K562 (cell line): ENCODE measurements around the gene CXCR5. TPM values are rescaled to one million over a fixed set of nuclear protein-coding genes. Genes with fewer than 3 reads are reported as not detected.

Experiments used
- ATAC-seq: fragments of 200-7000 bp; cut with Tn5 transposase; 3 replicates; pipeline ENCODE4 v1.9.1; 2020; ENCODE audit warnings: moderate library complexity
- BruUV-seq: library from RNA; stranded (reverse); fragments of 400-500 nt; replicated peaks from 2 replicates; lab custom pipeline; 2021; lab: Mats Ljungman, UMichigan
- CTCF ChIA-PET: fragments of 300-600 bp; formaldehyde crosslinking; extraction: SDS; loops from one replicate; lab custom pipeline; 2021; ENCODE audit warnings: low intra/inter-chr PET ratio; lab: Yijun Ruan, JAX
- POLR2A ChIA-PET: fragments of 300-600, 350-650 bp; sonication (Branson Sonifier 250); formaldehyde crosslinking; extraction: SDS; loops from one replicate; lab custom pipeline; 2021; ENCODE audit warnings: antibody characterized with exemption, inconsistent platforms; lab: Yijun Ruan, JAX
- DNase-seq, 4 experiments: peaks; one replicate each; pipeline versions ENCODE4 v3.0.0 to v3.0.0-alpha.2; 2011 to 2018; ENCODE audit warnings: low spot score in 3 of 4, mixed read lengths in 3 of 4; ENCODE audit errors: extremely low read depth in 1 of 4
- FAIRE-seq: peaks from 2 replicates; lab custom pipeline; 2011; peaks lifted over from hg19 to GRCh38; lab: Jason Lieb, UNC
- H2AFZ ChIP-seq: 2 replicates; pipeline ENCODE4 v1.6.0; 2011; ENCODE audit warnings: low read depth, low read length, control low read depth, inconsistent platforms
- H3K27ac ChIP-seq: fragments of 200-600 bp; 3 replicates; pipeline ENCODE4 v1.8.0; 2011; ENCODE audit warnings: low read depth, mild to moderate bottlenecking, control low read depth, inconsistent platforms, low read length, moderate library complexity, mixed read lengths; ENCODE audit errors: extremely low read depth
- H3K27me3 ChIP-seq, 2 experiments: fragments of 300-600 bp in 1 of 2; 2 replicates in 1 of 2; 3 replicates in 1 of 2; pipeline versions ENCODE4 v1.6.0 to v1.8.0; 2011; ENCODE audit warnings: inconsistent platforms in 2 of 2, low read length in 2 of 2, mild to moderate bottlenecking in 1 of 2, mixed read lengths in 1 of 2, moderate library complexity in 1 of 2; ENCODE audit not compliant: control insufficient read depth in 2 of 2, insufficient read depth in 2 of 2
- H3K36me3 ChIP-seq: fragments of 300-600 bp; 3 replicates; pipeline ENCODE4 v1.8.0; 2011; ENCODE audit warnings: mild to moderate bottlenecking, low read length, inconsistent platforms; ENCODE audit not compliant: control insufficient read depth, insufficient read depth
- H3K4me1 ChIP-seq, 2 experiments: fragments of 200-600 bp in 1 of 2; replicated peaks in 1 of 2; 2 replicates in 1 of 2; 3 replicates in 1 of 2; pipeline versions ENCODE4 v1.5.1 to v1.8.0; 2011; ENCODE audit warnings: inconsistent platforms in 2 of 2, low read length in 2 of 2, mild to moderate bottlenecking in 1 of 2, mixed read lengths in 1 of 2, moderate library complexity in 1 of 2; ENCODE audit not compliant: control insufficient read depth in 2 of 2, insufficient read depth in 2 of 2
- H3K4me2 ChIP-seq: 2 replicates; pipeline ENCODE4 v1.6.1; 2011; ENCODE audit warnings: low read length, control low read depth, inconsistent platforms, mixed read lengths; ENCODE audit not compliant: insufficient read depth
- H3K4me3 ChIP-seq: fragments of 200-600 bp; sonication (generic), shearing (Covaris generic); 2 replicates; pipeline ENCODE4 v1.5.1; 2016; ENCODE audit warnings: control low read depth, inconsistent platforms
- H3K79me2 ChIP-seq: fragments of 200-600 bp; 3 replicates; pipeline ENCODE4 v1.8.0; 2011; ENCODE audit warnings: low read length, inconsistent platforms; ENCODE audit not compliant: control insufficient read depth, insufficient read depth
- H3K9ac ChIP-seq, 2 experiments: 2 replicates each; pipeline versions ENCODE4 v1.6.0 to v1.6.1; 2011; ENCODE audit warnings: low read depth in 2 of 2, low read length in 2 of 2, control low read depth in 1 of 2, inconsistent platforms in 1 of 2, mild to moderate bottlenecking in 1 of 2, mixed read lengths in 1 of 2; ENCODE audit not compliant: insufficient read depth in 1 of 2
- H3K9me1 ChIP-seq: one replicate; pipeline ENCODE4 v1.6.0; 2011; ENCODE audit warnings: inconsistent platforms, mild to moderate bottlenecking, low read length, moderate library complexity; ENCODE audit not compliant: control insufficient read depth, insufficient read depth
- H3K9me3 ChIP-seq: replicated peaks from 2 replicates; pipeline ENCODE4 v1.5.1; 2011; ENCODE audit warnings: low read depth, low read length, inconsistent platforms; ENCODE audit not compliant: control insufficient read depth, insufficient read depth
- H4K20me1 ChIP-seq: replicated peaks from 2 replicates; pipeline ENCODE4 v1.6.1; 2011; ENCODE audit warnings: low read length, inconsistent platforms, mixed read lengths; ENCODE audit not compliant: control insufficient read depth, insufficient read depth
- E2F6 ChIP-seq, 2 experiments: IDR thresholded peaks; 2 replicates each; pipeline ENCODE4 v1.6.1; 2011; ENCODE audit warnings: borderline replicate concordance in 1 of 2, control low read depth in 1 of 2, low read depth in 1 of 2, low read length in 1 of 2, mild to moderate bottlenecking in 1 of 2, mixed read lengths in 1 of 2, moderate library complexity in 1 of 2; ENCODE audit not compliant: insufficient read depth in 1 of 2, insufficient read length in 1 of 2, poor library complexity in 1 of 2, severe bottlenecking in 1 of 2; ENCODE audit errors: extremely low read depth in 1 of 2
- HSF4 ChIP-seq: fragments of 250-450 bp; sonication (Bioruptor Pico); IDR thresholded peaks from 2 replicates; pipeline ENCODE4 v2.1.2; 2022; ENCODE audit warnings: mild to moderate bottlenecking, moderate library complexity, borderline replicate concordance
- KDM2B ChIP-seq: fragments of 250-450 bp; sonication (Bioruptor Pico); IDR thresholded peaks from 2 replicates; pipeline ENCODE4 v1.8.0; 2021; ENCODE audit warnings: mild to moderate bottlenecking, moderate library complexity
- TGIF2 ChIP-seq: sonication (generic); formaldehyde crosslinking; IDR thresholded peaks from 2 replicates; pipeline ENCODE4 v1.8.1; 2022; ENCODE audit warnings: mild to moderate bottlenecking, missing genetic modification reagents, moderate library complexity
- ZC3H11A ChIP-seq: IDR thresholded peaks from 2 replicates; pipeline ENCODE4 v1.6.1; 2012; ENCODE audit warnings: low read depth, low read length, improper control_type of control experiment
- ZFP36 ChIP-seq: fragments of 150-350 bp; IDR thresholded peaks from 2 replicates; pipeline ENCODE4 v1.6.1; 2018; ENCODE audit warnings: low read length, low read depth; ENCODE audit not compliant: partially characterized antibody
- ZNF431 ChIP-seq: sonication (generic); formaldehyde crosslinking; IDR thresholded peaks from 2 replicates; pipeline ENCODE4 v1.8.0; 2022; ENCODE audit warnings: mild to moderate bottlenecking, missing genetic modification reagents
- WGBS: fragments of 100-300 bp; shearing (Covaris generic); methylation state at CpG from one replicate; pipeline ENCODE4 v1.1.6; 2016; ENCODE audit warnings: low coverage, mixed read lengths; ENCODE audit not compliant: insufficient coverage; ENCODE audit errors: missing lambda C conversion rate; 5-methylcytosine and 5-hydroxymethylcytosine counted together
- in situ Hi-C: fragments of 300-500 bp; cut with MboI; formaldehyde crosslinking; loops from 4 replicates; pipeline ENCODE4 v1.15.0; 2018; ENCODE audit warnings: inconsistent platforms, mixed read lengths
- intact Hi-C: fragments of 100-400 bp; cut with micrococcal nuclease; formaldehyde crosslinking; loops from 2 replicates; pipeline ENCODE4 v1.14.2; 2022
- polyA plus RNA-seq, 8 experiments: library from polyadenylated mRNA; depleted of rRNA in 4 of 8; stranded (reverse) in 5 of 8; unstranded in 3 of 8; fragments of >200 nt; fragmentation: Nextera tagmentation in 2 of 8; fragmentation: Illumina TruSeq in 1 of 8; extraction: Ambion mirVana in 2 of 8; extraction: Trizol in 1 of 8; gene quantifications; 2 replicates each; pipeline versions ENCODE4 v1.2.1 to v1.2.3, GENCODE V29; 2011 to 2014; ENCODE audit warnings: inconsistent platforms in 1 of 8, missing spikeins in 1 of 8
- total RNA-seq, 7 experiments: library from RNA; depleted of rRNA in 6 of 7; stranded (reverse); fragments of >200 nt in 6 of 7; fragmentation: Illumina TruSeq in 2 of 7; extraction: Trizol in 2 of 7; gene quantifications; 2 replicates each; pipeline versions ENCODE4 v1.2.1 to v1.2.3, GENCODE V29; 2011 to 2021; ENCODE audit warnings: low replicate concordance in 1 of 7
- TF ChIP-seq, protein P1 (sequence below): fragments of 450-650 bp; IDR thresholded peaks from 2 replicates; pipeline ENCODE4 v1.6.1; 2016; ENCODE audit warnings: mild to moderate bottlenecking
- TF ChIP-seq, protein P2 (sequence below): fragments of 450-650 bp; IDR thresholded peaks from 2 replicates; pipeline ENCODE4 v1.6.1; 2016; ENCODE audit warnings: low read depth

Gene CXCR5
- total and polyA plus RNA-seq, 9 of the 15 experiments (the other 6 are each of a cell fraction or from before 2014, with no cell fraction given): 0.03 to 0.06 TPM; not detected in 7

DNA sequence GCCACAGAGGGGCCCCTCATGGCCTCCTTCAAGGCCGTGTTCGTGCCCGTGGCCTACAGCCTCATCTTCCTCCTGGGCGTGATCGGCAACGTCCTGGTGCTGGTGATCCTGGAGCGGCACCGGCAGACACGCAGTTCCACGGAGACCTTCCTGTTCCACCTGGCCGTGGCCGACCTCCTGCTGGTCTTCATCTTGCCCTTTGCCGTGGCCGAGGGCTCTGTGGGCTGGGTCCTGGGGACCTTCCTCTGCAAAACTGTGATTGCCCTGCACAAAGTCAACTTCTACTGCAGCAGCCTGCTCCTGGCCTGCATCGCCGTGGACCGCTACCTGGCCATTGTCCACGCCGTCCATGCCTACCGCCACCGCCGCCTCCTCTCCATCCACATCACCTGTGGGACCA is 10.0 kb downstream of the CXCR5 start:
- BruUV-seq: no TSS peak
- CTCF ChIA-PET: no interaction called here
- Histone ChIP-seq H3K36me3 (peaks cover 2% of the 10 kb centered on the region; the same call in 1 of the 3 replicates), H3K9me3 (no peaks in the 10 kb centered on the region), H3K4me3 (no peak overlapping the region), H3K4me2 (no peak overlapping the region), H2AFZ (no peak overlapping the region), H3K4me1 (peaks cover 0 to 31% of the 10 kb centered on the region in 2 experiments; a peak in 4 of 5 replicates), H3K9ac (no peak overlapping the region), H3K79me2 (no peaks in the 10 kb centered on the region), H3K27ac (no peak overlapping the region), H3K27me3 (no peaks in the 10 kb centered on the region), H4K20me1 (no peaks in the 10 kb centered on the region), H3K9me1 (no peaks in the 10 kb centered on the region)
- WGBS: 71% methylated on average over 21 of the region's 22 CpGs
- POLR2A ChIA-PET: interaction anchor here (3.3 kb wide), 1 partner anchor 103 kb away, joined by 15 read pairs; the partner anchor contains the start of gene DDX6
- intact Hi-C loops (no loop called here), in situ Hi-C loops (no loop called here)
- DNase-seq (no peak), ATAC-seq (no peak), FAIRE-seq (no peak)
- TF ChIP-seq ZC3H11A: no peak
- no peak for TF ChIP-seq KDM2B (CRISPR knock-in tag)
- no peak for TF ChIP-seq TGIF2 (CRISPR knock-in tag)
- no peak for TF ChIP-seq ZNF431 (CRISPR knock-in tag)
- TF ChIP-seq, protein P1, sequence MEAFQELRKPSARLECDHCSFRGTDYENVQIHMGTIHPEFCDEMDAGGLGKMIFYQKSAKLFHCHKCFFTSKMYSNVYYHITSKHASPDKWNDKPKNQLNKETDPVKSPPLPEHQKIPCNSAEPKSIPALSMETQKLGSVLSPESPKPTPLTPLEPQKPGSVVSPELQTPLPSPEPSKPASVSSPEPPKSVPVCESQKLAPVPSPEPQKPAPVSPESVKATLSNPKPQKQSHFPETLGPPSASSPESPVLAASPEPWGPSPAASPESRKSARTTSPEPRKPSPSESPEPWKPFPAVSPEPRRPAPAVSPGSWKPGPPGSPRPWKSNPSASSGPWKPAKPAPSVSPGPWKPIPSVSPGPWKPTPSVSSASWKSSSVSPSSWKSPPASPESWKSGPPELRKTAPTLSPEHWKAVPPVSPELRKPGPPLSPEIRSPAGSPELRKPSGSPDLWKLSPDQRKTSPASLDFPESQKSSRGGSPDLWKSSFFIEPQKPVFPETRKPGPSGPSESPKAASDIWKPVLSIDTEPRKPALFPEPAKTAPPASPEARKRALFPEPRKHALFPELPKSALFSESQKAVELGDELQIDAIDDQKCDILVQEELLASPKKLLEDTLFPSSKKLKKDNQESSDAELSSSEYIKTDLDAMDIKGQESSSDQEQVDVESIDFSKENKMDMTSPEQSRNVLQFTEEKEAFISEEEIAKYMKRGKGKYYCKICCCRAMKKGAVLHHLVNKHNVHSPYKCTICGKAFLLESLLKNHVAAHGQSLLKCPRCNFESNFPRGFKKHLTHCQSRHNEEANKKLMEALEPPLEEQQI: no peak
- TF ChIP-seq, protein P2, sequence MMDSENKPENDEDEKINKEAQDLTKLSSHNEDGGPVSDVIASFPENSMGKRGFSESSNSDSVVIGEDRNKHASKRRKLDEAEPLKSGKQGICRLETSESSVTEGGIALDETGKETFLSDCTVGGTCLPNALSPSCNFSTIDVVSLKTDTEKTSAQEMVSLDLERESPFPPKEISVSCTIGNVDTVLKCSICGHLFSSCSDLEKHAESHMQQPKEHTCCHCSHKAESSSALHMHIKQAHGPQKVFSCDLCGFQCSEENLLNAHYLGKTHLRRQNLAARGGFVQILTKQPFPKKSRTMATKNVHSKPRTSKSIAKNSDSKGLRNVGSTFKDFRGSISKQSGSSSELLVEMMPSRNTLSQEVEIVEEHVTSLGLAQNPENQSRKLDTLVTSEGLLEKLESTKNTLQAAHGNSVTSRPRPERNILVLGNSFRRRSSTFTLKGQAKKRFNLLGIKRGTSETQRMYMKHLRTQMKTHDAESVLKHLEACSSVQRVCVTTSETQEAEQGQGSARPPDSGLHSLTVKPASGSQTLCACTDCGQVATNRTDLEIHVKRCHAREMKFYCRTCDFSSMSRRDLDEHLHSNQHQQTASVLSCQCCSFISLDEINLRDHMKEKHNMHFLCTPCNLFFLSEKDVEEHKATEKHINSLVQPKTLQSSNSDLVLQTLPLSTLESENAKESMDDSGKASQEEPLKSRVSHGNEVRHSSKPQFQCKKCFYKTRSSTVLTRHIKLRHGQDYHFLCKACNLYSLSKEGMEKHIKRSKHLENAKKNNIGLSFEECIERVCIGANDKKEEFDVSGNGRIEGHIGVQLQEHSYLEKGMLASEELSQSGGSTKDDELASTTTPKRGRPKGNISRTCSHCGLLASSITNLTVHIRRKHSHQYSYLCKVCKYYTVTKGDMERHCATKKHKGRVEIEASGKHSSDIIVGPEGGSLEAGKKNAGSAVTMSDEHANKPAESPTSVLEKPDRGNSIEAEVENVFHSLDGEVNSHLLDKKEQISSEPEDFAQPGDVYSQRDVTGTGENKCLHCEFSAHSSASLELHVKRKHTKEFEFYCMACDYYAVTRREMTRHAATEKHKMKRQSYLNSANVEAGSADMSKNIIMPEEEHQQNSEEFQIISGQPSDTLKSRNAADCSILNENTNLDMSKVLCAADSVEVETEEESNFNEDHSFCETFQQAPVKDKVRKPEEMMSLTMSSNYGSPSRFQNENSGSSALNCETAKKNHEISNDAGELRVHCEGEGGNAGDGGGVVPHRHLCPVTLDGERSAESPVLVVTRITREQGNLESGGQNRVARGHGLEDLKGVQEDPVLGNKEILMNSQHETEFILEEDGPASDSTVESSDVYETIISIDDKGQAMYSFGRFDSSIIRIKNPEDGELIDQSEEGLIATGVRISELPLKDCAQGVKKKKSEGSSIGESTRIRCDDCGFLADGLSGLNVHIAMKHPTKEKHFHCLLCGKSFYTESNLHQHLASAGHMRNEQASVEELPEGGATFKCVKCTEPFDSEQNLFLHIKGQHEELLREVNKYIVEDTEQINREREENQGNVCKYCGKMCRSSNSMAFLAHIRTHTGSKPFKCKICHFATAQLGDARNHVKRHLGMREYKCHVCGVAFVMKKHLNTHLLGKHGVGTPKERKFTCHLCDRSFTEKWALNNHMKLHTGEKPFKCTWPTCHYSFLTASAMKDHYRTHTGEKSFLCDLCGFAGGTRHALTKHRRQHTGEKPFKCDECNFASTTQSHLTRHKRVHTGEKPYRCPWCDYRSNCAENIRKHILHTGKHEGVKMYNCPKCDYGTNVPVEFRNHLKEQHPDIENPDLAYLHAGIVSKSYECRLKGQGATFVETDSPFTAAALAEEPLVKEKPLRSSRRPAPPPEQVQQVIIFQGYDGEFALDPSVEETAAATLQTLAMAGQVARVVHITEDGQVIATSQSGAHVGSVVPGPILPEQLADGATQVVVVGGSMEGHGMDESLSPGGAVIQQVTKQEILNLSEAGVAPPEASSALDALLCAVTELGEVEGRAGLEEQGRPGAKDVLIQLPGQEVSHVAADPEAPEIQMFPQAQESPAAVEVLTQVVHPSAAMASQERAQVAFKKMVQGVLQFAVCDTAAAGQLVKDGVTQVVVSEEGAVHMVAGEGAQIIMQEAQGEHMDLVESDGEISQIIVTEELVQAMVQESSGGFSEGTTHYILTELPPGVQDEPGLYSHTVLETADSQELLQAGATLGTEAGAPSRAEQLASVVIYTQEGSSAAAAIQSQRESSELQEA: no peak
- no peak for TF ChIP-seq E2F6 (IDR thresholded peaks at IDR 0.05; ENCODE audit: borderline replicate concordance in 1 of 2, extremely low read depth in 1 of 2, insufficient read depth in 1 of 2, insufficient read length in 1 of 2, low read depth in 1 of 2, low read length in 1 of 2, poor library complexity in 1 of 2, severe bottlenecking in 1 of 2)
- no peak for TF ChIP-seq ZFP36
- TF ChIP-seq HSF4: no peak
